NCI-H460 (cell line): ENCODE measurements around the gene ARMH1. TPM values are rescaled to one million over a fixed set of nuclear protein-coding genes. Genes with fewer than 3 reads are reported as not detected.
"Not testable (repeated sequence)": the region's sequence is repeated elsewhere in the genome, so short reads cannot be mapped to it uniquely, and the experiment has no call there.

Experiments
- DNase-seq: peaks from one replicate; pipeline ENCODE4 v3.0.0-alpha.2; 2016; ENCODE audit warnings: low read depth; ENCODE audit errors: extremely low read depth
- total RNA-seq: library from RNA; depleted of rRNA; stranded (reverse); fragments of >200 nt; shearing (Covaris generic); gene quantifications from 2 replicates; pipeline ENCODE4 v1.2.3, GENCODE V29; 2014

ARMH1 gene
- total RNA-seq, 1 experiment from 2014 or later = 0.62 TPM

DNA sequence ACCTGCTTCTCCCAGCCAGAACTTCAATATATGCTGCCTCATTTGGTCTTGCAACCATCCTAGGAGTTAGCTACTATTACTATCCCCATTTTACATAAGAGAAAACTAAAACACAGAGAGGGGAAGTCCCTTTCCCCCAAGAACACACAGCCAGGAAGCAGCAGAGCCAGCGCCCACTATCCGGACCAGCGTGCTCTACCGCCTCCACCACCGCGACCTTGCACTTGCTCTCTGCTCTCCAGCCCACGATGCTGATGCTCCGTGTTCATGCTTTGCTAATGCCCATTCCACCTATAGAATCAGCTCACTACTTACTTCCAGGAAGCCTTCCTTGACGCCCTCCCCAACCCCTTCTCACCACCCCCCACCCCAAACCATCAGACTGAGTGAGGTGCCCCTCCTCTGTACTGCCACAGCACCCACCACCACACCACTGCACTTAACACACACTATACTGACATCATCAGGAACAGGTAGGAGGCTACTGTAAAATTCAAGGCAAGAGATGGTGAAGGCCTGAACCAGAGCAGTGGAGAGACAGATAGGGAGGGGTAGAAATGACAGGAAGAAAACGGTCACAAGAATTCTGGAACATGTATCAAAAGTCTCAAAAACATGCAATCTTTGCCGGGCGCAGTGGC lies 9.7 kb upstream of the ARMH1 start:
- no peak for DNase-seq

DNA sequence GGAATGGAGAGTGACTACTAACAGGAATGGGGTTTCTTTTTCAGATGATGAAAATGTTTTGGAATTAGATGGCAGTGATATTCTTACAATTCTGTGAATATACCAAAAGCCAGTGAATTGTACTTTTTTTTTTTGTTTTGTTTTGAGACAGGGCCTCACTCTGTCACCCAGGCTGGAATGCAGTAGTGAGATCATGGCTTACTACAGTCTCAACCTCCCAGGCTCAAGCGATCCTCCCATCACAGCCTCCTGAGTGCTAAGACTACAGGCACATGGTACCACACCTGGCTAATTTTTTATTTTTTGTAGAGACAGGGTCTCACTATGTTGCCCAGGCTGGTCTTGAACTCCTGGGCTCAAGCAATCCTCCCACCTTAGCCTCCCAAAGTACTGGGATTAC lies 7.8 kb upstream of the ARMH1 start:
- not testable (repeated sequence) for DNase-seq

DNA sequence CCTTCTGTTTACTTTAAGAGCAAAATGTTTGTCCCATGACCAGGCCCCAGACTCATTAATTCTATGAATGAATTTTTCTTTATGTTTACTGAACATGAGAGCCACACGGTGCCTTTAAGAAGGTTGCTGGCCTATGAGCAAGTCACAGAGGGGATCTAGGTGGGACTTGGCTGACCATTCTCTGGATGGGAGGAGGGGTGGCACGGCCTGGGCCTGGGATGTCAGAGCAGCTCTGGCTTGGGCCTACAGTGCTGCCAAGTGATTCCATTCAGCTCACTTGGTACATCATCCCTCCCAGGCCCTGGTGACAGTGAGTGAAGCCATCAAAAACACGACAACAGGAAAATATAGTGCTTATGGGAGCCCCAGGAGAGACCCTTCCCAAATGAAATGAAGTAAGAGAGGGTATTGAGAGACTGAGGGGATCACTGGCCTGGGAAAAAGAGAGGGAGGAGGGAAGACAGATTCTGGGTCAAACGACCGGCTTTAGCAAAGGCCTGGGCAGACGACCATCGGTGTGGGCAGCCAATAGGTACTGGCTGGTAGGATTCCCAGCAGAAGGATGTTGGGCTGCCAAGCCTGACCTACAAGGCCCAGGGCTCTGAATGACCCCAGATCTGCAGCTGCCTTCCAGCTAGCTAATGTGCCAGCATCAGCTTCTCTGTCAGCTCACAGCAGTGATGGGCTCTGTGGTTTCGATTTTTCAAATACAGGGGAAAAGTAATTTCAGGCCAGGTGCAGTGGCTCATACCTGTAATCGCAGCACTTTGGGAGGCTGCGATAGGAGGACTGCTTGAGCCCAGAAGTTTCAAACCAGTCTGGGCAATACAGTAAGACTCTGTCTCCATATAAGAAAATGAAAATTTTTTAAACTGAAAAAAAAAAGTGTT lies 3.5 kb upstream of the ARMH1 start:
- no peak for DNase-seq

DNA sequence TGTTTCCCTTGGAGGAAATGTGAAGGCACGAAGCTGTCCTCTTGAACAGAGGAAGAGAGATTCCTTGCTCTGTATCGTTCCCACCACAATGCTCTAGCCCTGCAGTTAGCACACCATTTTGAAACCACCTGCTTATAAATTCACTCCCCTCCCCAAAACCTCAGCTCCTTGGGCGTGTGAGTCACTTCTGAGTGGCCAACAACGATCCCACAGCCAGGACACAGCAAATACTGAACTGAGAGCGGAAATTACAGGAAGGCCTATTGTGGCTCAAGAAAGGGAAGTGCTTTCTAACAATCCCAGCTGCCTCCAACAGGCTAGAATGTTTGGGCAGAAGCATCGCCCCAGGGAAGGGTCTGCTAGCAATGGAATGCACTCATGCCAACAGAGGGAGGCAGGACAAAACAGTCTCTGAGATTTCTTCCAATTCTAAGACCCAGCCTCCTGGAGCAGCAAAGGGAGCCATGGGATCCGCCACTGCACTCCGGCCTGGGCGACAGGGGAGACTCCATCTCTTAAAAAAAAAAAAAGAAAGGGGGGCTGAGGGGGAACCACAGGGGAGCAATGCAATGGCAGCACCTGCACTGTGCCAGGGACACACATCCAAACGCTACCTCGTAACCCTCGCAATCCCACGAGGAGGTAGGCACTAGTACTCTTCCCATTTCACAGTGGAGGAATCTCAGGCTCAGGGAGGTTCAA lies 2.1 kb upstream of the ARMH1 start:
- no peak for DNase-seq

DNA sequence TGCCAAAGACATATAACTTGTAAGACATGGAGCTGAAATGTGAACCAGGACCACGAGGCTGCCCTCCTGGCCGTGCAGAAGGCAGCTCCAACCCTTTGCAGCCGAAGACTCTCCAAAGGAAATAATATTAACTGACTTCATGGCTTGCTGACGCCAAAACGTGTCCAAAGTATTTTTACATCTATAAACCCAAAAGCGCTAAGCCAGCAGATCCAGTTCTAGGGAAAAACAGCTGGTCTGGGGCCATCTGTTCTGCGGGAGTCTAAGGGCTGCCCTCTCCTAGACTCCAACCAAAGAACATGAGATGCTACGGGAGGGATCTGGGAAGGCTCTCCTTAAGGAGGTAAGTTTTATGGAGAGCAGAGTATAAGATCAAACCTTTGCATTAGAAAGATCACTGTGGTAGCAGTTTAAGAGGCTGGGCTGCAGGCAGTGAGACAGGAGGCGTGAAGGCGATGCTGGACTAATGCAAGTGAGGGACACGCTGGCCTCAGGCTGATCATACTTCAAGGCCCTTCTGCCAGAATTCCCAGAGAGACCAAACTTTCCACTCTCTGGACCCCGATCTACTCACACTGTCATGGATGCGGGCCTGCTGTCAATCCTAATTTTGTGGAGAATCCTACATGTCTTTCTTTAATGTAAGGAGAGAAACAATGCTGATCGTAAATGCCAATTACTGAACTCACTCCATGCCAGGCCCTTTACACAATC lies 1.4 kb upstream of the ARMH1 start:
- DNase-seq = no peak

DNA sequence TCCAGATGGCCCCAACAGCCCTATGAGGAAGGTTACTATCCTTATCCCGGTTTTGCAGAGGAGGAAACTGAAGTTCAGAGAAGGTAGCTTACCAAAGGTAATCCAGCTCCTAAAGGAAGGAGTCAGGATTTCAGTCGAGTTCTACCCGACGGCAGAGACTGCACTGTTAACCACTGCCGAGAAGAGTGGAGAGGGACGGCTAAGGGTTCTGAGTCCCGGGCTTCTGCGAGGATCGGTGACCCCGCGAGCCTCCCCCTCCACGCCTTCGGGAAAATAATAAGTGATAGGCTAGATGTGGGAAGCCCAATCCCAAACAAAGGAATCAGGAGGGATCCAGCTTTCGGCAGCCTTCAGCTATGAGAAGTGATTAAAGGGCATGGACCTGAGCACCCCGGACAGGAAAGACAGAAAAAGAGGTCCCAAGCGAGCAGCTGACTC lies 820 bp upstream of the ARMH1 start:
- no peak for DNase-seq

DNA sequence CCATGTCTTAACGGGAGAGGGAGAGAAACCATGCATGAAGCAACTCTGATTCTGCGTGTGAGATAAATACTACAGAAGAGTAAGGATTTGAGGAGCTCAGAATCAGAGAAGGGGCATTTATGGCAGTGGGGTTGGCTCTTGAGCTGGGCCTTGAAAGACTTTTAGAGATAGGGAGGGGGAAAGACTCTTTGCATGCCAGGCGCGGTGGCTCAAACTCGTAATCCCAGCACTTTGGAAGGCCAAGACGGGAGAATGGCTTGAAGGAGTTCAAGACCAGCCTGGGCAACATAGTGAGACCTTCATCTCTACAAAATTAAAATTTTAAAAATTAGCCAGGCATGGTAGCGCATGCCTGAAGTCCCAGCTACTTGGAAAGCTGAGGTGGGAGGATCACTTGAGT lies 672 bp downstream of the ARMH1 start:
- DNase-seq = no peak

DNA sequence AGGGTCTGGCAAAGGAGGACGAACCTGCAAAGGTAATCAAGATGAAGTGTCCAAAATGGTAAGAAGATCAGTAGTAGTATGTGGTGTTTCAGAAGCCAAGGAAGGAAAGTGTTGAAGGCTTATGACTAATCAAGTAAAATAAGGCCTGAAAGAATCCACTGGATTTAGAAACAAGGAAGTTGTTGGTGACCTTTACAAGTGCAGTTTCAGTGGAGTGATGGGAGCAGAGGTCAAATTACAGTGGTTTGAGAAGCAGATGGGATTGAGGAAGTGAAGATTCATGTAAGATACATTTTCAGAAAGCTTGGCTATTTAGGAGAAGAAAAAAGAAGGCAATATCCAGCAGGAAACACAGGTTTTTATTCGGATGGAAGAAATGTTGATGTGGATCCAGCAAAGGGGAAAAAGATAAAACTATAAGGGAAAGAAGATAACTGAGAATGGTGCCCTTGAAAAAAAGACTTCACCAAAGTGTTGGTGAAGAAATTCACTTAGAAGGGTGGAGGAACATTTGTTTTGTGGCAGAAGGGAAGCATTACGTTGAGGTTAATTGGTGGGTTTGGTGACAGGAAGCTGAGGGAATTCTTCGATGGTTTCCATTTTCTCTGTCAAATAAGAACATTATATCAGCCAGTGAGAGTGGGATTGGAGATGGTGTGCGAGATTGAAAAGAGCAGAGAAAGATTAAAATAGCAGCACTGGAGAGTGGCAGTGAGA lies 2.1 kb downstream of the ARMH1 start:
- DNase-seq = no peak

DNA sequence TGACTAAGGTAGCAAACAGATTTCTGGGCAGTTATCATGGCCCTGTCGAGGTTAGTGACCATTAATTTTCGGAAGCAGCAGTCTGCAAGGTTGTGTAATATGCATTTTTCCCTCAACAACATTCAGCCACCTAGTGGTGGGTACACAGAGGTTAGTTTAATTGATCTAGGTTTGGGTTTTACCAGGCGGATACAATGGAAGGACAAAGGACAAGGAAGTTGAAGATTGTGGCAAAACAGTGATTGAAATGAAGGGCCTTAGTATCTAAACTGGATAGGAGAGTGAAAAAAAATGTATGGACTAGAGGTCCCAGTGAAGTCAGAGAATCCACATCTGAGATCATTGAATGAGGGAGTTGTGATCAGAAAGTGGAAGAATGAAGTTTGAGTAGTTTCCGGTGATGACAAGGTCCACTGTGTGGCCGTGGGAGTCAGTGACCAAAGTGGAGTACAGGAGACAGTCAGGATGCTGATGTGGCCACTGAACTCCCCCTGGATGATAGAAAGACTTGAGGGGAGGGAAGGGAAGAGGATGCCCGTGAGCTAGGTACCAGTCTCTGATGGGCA lies 2.8 kb downstream of the ARMH1 start:
- no peak for DNase-seq

DNA sequence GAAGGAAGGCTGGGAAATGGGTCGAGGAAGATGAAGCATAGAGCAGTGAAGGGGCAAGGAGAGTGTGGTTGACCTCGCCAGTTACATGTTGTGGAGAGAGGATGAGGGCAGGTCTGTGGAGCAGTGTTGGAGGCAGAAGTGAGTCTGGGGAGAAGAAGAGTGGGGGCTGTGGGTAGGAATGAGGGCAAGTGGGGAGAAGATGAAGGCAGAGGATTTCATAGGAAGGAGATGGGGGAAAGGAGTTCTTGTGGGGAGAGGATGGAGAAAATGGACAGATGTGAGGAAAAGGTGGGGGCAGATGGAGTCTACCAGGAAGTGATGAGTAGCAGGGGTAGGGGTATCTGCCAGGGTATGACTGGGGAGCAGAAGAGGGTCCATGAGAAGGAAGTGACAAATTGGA lies 3.6 kb downstream of the ARMH1 start:
- DNase-seq = no peak

DNA sequence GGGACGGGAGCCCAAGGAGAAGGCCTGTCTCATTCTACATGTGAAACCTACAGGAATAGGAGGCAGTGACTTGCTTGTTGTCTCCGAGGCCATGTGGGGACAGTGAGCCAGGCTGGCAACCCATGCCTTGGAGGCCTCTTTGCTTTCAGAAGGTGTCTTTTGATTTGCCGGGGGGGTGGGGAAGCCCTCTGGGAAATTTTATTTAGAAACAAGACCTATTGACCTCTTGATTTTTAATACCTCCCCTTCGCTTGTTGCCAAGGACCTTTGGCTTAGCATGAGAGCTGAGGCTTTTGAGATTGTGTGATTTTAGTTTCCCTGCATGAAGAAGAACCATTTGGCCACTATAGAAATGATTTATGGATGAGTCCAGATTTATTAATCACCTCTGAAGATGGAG lies 4.1 kb downstream of the ARMH1 start:
- no peak for DNase-seq

DNA sequence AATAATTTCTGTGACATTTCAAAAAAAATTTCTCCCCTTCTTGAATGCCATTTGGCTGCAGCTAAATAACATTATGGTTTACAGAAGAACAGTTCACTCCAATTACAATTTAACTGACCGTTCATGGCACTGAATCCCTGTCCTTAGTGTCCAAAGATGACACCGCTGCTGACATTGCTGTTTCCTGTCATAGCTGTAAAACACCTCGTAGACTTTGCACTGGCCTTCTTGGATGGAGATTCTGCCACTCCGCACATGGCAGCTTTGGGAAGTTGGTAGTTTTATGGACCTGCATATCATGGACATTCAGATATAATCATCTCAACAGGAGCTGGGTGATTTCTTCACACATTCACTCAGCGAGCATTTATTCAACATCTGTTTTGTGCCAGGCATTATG lies 5.0 kb downstream of the ARMH1 start:
- no peak for DNase-seq

DNA sequence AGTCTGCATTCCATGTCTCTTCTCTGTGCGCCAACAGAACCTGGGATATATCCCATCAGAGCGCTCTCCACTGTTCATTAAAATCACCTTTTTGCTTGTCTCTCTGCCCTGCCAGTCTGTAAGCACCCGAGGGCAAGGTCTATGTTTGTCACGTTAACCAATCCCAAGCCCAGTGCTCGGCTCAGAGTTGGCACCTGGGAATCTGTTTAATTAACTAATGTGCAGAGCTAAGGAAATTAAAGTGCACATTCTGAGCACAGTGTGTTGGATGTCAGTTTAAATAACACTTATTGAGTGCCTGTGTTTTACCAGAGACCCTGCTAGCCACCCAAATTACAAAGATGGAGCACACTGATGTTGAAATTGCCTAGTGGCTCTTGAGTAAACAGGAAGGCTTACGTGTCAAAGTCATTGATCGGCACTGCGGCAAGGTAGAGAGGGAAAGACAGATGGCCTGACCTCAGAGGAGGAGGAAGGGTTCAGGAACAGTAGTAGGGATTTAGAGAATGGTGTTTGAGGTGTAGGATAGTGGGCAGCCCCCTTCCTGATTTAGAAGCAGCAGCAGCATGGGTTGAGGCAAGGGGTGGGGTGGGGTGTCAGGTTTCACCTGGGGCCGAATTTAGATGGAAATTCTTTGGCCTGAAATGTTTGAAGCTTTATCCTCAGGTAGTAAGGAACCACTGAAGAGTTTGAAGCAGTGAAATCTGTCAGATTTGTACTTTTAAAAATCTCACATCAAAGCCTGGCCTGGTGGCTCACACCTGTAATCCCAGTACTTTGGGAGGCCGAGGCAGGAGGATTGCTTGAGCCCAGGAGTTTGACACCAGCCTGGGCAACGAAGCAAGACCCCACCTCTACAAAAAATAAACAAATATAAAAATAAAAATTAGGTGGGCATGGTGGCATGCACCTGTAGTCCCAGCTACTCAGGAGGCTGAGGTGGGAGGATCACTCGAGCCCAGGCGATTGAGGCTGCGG lies 7.7 kb downstream of the ARMH1 start:
- no peak for DNase-seq

DNA sequence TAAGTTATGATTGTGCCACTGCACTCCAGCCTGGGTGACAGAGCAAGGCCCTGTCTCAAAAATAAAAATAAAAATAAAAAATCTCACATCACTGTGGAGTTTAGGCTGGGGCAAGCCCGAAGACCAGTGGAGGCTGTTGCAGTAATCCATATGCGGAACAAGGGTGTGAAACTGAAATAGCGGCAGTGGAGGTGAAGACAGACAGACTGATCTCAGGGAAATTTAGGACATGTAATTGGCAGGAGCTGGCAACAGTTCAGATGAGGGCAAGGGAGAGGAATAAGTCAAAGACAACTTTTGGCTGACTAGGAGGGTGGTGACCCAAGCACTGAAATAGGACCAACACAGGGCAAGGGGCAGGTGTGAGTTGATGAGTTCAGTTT lies 8.4 kb downstream of the ARMH1 start:
- no peak for DNase-seq

DNA sequence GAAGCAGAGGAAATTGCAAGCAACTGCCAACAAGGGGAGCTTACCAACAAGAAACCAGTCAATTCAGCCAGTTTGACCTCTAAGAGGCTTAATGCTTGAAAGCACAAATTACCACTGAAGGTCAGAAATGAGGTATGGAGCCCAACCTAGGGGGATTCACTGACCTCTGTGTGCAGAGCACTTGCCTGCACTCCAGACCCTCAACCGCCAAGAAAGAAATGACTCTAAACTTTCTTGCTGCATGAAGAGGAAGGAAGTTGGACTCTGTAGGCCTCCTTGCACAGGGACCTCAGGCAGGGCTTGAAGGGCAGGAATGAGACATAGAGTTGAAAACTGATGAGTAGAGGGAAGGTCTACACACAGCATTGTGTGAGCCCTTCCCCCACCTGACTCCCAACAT lies 10.0 kb downstream of the ARMH1 start:
- no peak for DNase-seq

DNA sequence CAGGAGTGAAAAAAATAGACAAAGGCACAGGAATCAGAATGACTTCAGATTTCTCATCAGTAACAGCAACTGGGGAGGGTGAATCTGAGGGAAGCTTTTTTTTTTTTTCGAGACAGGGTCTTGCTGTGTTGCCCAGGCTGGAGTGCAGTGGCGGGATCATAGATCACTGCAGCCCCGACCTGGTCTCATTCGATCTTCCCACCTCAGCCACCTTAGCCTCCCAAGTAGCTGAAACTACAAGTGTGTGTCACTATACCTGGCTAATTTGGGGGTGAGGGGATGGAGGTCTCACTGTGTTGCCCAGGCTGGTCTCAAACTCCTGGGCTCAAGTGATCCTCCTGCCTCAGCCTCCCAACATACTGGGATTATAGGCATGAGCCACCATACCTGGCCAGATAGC lies 10.7 kb downstream of the ARMH1 start:
- no peak for DNase-seq

DNA sequence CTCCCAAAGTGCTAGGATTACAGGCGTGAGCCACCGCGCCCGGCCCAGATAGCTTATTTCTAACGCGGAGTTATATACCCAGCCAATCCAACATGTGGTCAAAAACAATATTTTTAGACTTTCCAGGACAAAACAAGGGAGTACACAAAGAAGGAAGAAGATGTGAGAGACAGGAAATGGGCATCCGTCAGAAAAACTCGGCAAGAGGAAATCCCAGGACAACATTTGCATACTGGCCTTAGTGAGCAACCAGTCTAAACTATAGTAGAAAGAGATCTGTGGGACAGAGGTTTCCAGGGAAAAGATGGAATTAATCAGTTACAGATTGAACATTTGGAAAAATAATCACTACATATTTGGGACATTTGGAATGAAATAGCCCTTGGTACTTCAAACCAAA lies 11.4 kb downstream of the ARMH1 start:
- no peak for DNase-seq

DNA sequence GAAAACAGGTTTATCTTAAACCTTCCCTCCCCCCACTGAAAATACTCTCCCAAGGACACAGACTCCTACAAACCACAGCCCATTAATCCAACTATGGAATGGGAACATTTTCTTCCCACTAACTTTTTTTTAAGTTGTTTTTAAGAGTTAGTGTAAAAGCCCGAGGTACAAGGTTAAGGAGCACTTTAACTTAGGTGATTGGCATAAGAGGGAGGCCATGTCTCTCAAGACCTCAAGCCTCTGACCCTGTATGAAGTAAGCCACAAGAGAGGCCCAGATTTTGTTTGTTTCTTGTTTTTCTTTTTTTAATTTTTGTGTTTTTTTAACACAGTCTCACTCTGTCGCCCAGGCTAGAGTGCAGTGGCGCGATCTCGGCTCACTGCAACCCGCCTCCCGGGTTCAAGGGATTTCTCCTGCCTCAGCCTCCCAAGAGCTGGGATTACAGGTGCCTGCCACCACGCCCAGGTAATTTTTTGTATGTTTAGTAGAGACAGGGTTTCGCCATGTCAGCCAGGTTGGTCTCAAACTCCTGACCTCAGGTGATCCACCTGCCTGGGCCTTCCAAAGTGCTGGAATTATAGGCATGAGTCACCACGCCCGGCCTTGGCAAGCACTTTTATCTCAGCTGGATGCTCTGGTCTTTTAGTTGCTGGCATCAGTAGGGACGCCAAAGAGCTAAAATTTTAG lies 14.4 kb downstream of the ARMH1 start:
- DNase-seq = no peak
